ENCODE data around the gene AGAP1.

GRCh38 chr2:235654103-235654813 lies 160.4 kb downstream of the AGAP1 start:
- no peak for TF ChIP-seq POLR2A (IDR thresholded peaks at IDR 0.05)
- no peak for TF ChIP-seq CTCF (IDR thresholded peaks at IDR 0.05)

All from heart left ventricle (tissue), 13 donors.